DMS153 treated with DMSO at 0.1 percent for 48 hours (cell line): ENCODE data around the gene SERPINA3.

Experiments
- DNase-seq: peaks from one replicate; lab custom pipeline; 2025; ENCODE audit not compliant: unreplicated experiment; lab: John Stamatoyannopoulos, UW

SERPINA3 gene

DNA sequence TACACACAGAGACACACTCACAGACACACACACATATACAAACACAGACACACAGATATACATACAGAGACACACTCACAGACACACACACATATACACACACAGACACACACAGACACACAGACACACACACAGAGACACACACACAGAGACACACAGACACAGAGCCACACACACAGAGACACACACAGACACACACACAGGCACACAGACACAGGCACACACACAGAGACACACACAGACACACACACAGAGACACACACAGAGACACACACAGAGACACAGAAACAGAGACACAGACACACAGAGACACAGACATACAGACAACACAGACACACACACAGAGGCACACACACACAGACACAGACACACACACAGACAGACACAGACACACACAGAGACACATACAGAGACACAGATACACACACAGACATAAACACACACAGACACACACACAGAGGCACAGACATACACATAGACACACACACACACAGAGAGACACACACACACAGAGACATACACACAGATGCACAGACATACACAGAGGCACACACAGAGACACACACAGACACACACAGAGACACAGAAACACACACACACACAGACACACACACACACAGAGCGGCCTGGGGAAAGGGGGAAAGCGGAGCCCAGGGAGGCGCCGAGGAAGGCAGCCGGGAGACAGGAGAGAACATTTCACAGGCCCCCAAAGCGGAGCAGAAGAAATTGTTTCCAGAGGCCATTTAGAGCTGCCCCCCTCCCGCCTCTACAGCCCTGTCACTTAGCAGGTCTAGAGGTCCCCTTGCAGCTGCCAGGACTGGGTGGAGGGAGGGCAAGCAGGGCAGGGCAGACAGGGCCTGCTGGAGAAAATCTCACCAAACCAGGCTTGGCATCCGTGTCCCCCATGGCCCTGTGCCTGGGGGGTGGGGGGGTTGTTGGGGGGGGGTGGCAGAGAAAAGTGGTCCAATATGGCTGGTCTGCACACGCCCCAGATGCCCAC is 38.9 kb downstream of the SERPINA3 start:
- DNase-seq, result no peak

DNA sequence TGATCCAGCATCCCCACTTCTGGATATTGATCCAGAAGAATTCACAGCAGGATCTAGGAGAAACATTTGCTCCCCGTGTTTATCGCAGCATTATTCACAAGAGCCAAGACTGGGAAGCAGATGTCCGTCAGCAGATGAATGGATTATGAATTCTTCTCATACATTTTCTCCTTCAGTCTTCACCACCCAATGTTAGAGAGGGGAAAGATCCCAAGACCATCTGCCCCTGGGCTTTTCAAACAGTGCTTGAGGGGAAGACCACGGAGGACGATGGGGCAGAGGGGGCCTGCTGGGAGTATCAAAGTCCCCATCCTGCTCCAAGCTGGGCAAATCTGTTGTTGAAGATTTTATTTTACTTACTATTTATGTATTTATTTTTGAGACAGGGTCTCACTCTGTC is 41.1 kb downstream of the SERPINA3 start:
- no peak for DNase-seq

DNA sequence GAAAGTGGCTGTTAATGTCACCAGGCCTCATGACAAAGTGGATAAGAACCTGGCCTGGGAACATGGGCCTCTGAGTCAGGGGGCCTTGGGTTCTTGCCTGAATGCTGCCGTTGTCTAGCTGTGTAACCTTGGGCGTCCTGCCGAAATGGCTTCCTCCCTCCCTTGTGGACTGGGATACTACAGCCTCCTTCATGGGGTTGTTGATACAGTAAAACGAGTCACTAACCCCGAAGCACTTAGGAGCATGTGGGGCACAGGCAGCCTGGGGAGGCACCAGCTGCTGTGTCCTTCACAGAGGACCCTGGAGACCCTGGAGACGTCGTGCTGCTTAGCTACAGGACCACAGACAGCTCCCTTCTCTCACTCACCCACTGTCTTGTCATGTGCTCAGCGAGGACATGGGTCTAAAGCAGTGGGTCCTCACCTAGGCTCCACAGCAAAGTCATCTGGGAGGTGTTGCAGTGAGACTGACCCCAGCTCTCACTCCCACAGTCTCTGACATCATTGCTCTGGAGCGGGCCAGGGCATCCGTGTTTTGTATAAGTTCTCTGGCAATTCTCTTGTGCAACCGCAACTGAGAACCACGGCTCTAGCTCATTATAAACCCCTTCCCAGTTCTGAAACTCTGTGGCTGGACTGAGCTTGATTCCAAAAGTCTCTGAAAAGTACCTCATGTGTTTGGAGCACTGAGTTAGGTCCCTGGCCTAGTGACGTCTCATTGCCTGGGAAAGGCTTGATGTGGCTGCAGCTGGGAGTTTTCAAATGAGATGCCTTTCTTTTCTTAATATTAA is 42.1 kb downstream of the SERPINA3 start:
- DNase-seq, result no peak

DNA sequence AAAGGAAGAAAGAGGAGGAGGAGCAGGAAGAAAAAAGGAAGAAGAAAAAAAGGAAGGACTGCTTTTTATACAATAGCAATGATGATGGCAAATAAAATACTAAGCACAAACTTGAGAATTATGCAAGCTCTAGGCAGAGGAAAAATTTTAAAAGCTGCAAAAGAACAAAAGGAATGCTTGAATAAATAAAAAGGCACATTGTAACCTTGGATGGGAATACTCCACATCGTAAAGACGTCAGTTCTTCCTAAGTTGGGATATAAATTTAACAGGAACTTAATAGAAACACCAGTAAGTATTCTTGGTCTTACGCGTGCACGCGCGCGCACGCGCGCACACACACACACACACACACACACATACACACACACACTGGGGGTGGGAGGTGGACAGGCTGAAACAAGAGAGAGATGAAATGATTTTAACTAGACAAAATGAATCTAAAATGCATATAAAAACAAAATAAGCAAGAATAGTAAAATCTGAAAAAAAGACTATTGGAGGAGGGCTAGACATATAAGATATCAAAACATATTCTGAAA is 43.0 kb downstream of the SERPINA3 start:
- DNase-seq, result no peak

DNA sequence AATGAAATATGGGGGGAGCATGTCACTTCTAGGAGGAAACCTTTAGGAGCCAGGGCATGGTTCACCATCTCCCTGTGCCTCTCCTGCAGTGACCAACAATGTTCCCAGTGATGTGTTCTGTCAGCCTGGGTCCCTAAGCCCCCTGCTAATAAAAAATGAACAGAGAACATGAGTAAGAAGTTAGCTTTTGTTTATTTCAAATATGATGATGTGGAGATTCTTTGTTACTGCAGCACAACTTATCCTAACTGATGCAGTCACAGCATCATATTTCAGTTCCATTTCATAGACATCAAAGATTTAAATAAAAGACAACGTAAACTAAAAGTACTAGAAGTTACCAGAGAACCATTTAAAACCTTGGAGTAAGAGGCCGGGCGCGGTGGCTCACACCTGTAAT is 43.9 kb downstream of the SERPINA3 start:
- no peak for DNase-seq

DNA sequence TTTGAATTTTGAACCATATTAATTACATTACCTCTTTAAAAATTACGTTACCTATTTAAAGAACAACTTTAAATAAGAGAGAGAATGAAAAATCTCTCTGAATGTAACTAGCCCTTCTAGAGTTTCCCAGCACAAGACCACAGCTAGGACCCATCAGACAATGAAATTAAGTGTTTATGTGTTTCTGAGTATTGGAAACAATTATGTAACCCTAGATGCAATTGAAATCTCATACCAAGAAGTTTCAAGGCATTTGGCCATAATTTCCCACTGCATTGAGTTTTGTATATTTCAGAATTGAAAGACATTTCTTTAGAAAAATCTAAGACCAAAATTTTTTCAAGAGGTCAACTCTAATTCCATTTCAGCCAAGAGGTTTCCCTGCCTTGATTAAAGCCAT is 47.1 kb downstream of the SERPINA3 start:
- no peak for DNase-seq

DNA sequence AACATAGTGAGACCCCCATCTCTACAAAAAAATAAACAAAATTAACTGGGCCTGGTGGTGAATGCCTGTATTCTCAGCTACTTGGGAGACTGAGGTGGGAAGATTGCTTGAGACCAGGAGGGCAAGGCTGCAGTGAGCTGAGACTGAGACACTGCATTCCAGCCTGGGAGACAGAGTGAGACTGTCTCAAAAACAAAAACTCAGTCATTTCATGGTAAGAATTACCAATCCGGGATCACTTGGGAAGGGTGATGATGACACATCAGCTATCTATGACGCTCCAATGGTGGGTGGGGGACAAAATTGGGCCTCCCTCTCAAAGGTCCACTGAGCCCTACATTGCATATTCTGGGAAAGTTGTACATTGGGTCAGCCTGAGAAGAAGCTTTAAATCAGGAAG is 47.7 kb downstream of the SERPINA3 start:
- DNase-seq, result no peak

DNA sequence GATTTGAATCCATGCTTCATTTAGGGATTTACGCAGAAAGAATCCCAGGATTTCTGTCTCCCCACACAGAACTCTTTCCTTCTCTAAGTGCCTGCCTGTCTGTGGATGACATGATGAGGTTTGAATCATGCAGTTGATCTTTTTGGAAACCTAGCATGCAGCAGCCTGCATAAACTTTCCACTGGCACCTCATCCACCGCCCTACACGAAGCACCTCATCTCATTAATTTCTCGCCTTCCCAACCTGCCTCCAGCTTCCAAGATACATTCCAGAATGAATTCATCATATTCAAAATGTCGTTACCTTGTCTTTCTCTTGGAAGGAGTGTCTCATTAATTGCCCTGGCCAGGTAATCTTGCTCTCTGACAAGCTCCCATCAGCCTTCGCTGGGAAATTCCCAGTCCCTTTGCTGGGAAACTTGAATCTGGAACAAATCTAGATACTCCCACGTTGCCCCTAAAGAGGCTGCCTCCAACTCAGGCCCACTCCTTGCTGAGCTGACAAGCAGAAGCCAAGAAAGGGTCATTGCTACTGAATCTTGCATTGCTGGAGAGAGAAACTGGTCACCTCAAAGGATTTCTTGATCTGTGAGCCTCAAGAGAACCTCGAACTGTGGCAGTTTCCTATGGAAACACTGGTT is 48.2 kb downstream of the SERPINA3 start:
- no peak for DNase-seq

DNA sequence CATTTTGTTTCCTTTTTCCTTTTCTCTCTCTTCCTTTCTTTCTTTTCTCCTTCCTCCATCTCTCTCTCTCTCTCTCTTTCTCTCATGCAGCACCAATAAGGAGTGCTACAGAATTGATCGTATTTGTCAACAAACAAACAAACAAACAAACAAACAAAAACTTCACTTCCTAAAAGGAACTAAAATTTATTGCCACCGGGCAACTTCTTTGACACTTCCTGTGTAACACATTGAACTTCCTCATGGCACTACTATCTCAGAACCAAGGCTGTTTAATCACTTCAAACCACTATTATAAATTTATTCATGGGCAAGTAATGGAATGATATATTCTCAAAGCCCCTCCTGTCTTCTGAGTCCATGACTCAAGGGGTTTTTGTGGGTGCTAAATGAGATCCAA is 51.3 kb downstream of the SERPINA3 start:
- no peak for DNase-seq

DNA sequence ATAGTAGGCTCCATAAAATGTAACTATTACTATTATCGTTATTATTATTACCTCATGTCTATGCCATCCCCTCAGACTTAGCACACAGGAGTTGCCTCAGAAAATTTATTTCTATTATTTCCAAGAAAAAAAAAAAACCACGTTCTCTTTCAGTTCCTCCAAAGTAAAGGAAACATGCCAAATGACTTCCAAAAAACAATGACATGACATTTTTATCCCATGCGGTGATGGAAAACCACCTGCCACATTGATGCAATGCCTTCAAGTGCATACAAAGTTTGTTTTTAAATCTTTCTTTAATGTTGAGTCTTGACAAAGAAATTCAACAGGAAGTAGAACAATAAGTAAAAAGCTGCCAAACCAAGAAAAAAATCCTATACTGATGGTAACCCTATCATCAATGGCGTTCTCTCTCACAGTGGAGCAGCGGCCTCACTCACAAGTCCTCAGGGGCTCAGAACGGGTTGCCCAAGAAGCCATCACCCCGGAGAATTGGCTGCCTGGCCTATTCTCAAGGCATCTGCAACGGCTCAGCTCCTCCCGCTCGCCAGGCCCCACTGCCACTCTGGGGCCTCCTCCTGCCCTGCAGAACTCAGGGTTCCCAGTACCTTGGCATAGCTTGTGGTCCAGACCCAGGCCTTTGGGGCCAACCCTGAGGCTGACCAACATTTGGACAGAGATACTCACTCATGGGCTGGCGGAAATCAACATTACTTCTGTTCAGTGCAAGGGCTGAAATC is 51.9 kb downstream of the SERPINA3 start:
- DNase-seq, result no peak

DNA sequence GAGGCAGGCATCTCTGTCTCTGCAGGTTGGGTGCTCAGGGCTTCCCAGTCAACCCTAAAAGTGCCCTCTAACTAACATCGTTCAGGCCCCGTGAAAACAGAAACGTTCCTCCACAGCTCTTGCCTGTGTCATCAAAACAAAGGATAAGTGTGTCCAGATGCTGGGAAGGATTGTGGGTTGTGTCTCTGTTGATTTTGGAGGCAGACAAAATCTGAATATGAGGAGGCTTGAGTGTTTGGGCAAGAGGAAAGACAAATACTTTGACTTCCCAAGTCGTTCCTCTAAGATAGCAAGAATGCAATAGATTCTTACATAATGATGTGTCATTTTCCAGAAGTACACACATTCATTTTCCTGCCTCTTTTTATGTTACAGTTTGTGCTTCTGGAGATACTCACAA is 52.9 kb downstream of the SERPINA3 start:
- no peak for DNase-seq

DNA sequence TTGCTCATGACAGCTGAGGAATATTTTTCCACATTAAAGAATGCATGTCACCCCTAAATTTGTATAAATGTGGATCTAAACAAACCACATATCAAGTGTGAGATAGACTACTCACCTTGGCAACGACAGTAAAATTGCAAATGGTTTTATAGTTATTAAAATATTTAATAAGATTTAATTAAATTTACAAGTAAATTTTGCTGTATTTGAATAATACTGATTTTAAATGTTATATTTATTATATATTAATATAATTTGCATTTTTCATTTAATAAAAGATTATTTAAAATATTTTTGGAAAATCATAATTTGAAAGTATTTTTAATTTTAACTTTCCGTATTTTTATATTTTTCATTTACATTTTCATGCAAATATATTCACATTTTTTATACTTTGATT is 53.4 kb downstream of the SERPINA3 start:
- no peak for DNase-seq

DNA sequence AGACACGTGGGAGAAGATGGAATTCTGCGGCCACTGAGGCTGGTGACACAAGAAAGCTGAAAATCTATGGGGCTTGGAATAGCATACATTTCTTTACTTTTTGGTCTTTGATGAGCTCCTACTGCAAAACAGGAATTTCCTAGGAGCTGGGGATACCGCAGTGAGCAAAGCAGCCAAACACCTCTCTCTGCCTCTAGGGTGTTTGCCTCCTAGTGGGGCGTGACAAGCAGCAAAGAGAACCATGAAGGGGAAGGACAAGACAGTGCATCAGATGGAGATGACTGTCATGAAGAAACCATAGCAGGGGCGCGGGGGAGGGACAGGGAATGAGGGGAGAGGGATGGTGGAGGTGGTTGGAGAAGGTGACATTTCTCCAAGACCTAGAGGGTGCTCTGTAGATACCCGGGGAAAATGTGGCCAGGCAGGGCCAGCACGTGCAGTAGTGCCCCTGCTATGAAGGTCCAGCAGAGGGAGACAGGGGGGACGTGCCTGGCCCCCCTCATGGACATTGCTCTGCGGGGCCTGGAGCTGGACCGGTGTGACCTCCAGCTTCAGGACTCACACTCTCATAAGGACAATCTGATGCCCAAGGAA is 58.6 kb downstream of the SERPINA3 start:
- no peak for DNase-seq

DNA sequence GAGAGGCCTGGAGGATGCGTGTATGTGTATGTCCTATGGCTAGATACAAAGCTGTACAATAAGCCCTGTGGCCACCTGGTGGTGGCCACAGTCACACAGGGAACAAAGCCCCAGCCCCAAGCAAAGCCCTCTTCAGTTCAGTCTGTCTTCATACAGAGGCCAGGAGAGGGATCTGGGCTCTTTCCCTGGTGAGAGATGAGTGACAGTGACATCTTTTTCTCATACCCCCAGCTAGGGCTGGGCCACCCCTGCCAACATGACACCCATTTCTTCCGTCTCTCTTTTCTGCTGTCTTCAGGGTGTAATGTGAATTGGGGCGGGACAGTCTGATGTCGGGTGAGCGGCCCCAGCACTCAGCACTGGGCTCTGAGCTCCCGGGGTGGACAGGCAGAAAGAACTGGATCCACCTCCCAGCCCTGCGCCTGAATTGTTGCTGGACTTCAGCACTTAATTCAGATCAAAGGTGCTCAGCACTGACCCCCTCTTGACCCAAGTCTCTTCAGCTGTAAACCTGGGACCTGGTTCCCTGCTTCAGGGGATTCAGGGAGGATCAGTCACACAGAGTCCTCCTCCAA is 59.8 kb downstream of the SERPINA3 start:
- DNase-seq, result no peak

DNA sequence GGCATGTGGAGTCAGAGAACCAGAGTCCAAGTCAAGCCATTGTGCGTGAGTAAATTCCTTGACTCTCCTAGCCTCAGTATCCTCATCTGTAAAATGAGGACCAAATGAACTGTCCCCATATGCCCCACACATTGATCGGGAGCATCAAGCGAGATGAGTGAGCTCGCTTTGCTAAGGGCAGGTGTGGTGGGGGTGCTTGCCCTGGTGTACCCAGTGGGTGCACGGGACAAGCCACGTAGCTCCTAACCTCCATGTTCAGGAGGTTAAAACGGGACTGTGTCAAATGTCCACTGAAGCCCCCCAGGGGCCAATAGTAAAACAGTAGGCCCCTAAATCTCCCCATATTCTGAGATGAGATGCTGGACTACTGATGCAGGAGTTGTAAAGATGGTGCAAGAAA is 60.9 kb downstream of the SERPINA3 start:
- no peak for DNase-seq
